PC-3 (cell line): ENCODE results near the gene TOX3. TPM values are rescaled to one million over a fixed set of nuclear protein-coding genes. Genes with fewer than 3 reads are reported as not detected.

Experiments
- ATAC-seq: fragments of 200-7000 bp; cut with Tn5 transposase; 2 replicates; pipeline ENCODE4 v1.9.1; 2020; ENCODE audit warnings: mild to moderate bottlenecking, moderate library complexity
- BruUV-seq: library from RNA; stranded (reverse); fragments of 400-500 nt; replicated peaks from 2 replicates; lab custom pipeline; 2021; lab: Mats Ljungman, UMichigan
- CTCF ChIA-PET: fragments of 300-600 bp; sonication (Branson Sonifier 250); formaldehyde crosslinking; loops from one replicate; lab custom pipeline; 2022; ENCODE audit warnings: antibody characterized with exemption; lab: Charles Lee
- POLR2A ChIA-PET: fragments of 300-600 bp; sonication (Branson Sonifier 250); formaldehyde crosslinking; loops from one replicate; lab custom pipeline; 2022; ENCODE audit warnings: antibody characterized with exemption; ENCODE audit not compliant: unreplicated experiment; lab: Charles Lee
- DNase-seq: peaks from one replicate; pipeline ENCODE4 v3.0.0-alpha.2; 2015
- H2AFZ ChIP-seq: fragments of 300-600 bp; sonication (generic); 2 replicates; pipeline ENCODE4 v1.6.0; 2016; ENCODE audit warnings: antibody characterized with exemption, low read length
- H3F3A ChIP-seq: fragments of 300-600 bp; sonication (generic); one replicate; pipeline ENCODE4 v1.6.0; 2017; ENCODE audit warnings: antibody characterized with exemption, low read length, control low read depth, mild to moderate bottlenecking; ENCODE audit not compliant: unreplicated experiment
- H3K27ac ChIP-seq: fragments of 300-600 bp; sonication (generic); 2 replicates; pipeline ENCODE4 v1.5.1; 2016; ENCODE audit warnings: mild to moderate bottlenecking, low read length
- H3K27me3 ChIP-seq: fragments of 300-600 bp; sonication (generic); 2 replicates; pipeline ENCODE4 v1.6.1; 2016; ENCODE audit warnings: low read length, mixed read lengths
- H3K36me3 ChIP-seq: fragments of 300-600 bp; sonication (generic); 2 replicates; pipeline ENCODE4 v1.6.1; 2016; ENCODE audit warnings: low read depth, mixed run types, low read length, mixed read lengths
- H3K4me1 ChIP-seq: fragments of 300-600 bp; sonication (generic); 2 replicates; pipeline ENCODE4 v1.5.1; 2016; ENCODE audit warnings: low read length; ENCODE audit not compliant: insufficient read depth
- H3K4me2 ChIP-seq: fragments of 300-600 bp; sonication (generic); 2 replicates; pipeline ENCODE4 v1.6.0; 2016; ENCODE audit warnings: low read length
- H3K4me3 ChIP-seq: fragments of 300-600 bp; sonication (generic); 2 replicates; pipeline ENCODE4 v1.5.1; 2016; ENCODE audit warnings: mild to moderate bottlenecking, low read length, mixed read lengths
- H3K79me2 ChIP-seq: fragments of 300-600 bp; sonication (generic); 2 replicates; pipeline ENCODE4 v1.6.1; 2017; ENCODE audit warnings: low read length, mixed read lengths
- H3K9ac ChIP-seq: fragments of 300-600 bp; sonication (generic); 2 replicates; pipeline ENCODE4 v1.6.0; 2016; ENCODE audit warnings: mild to moderate bottlenecking, low read length
- H3K9me2 ChIP-seq: fragments of 300-600 bp; sonication (generic); replicated peaks from 2 replicates; pipeline ENCODE4 v1.6.1; 2016; ENCODE audit warnings: mixed run types, low read length, mixed read lengths
- H3K9me3 ChIP-seq: fragments of 300-600 bp; sonication (generic); 2 replicates; pipeline ENCODE4 v1.6.1; 2016; ENCODE audit warnings: low read length, mixed read lengths
- H4K20me1 ChIP-seq: fragments of 300-600 bp; sonication (generic); 2 replicates; pipeline ENCODE4 v1.6.1; 2016; ENCODE audit warnings: low read length, mixed read lengths
- EZH2 ChIP-seq: fragments of 300-600 bp; sonication (generic); IDR thresholded peaks from one replicate; pipeline ENCODE4 v1.6.1; 2017; ENCODE audit warnings: antibody characterized with exemption, mild to moderate bottlenecking, low read length; ENCODE audit not compliant: unreplicated experiment
- EZH2phosphoT487 ChIP-seq: fragments of 300-600 bp; sonication (generic); IDR thresholded peaks from 2 replicates; pipeline ENCODE4 v1.6.1; 2018; ENCODE audit warnings: mild to moderate bottlenecking, antibody characterized with exemption, low read length, borderline replicate concordance
- intact Hi-C: fragments of 100-400 bp; cut with micrococcal nuclease; formaldehyde crosslinking; loops from 2 replicates; pipeline ENCODE4 v1.9.0; 2023
- total RNA-seq: library from RNA; depleted of rRNA; stranded (reverse); fragments of >200 nt; gene quantifications from 2 replicates; pipeline ENCODE4 v1.2.3, GENCODE V29; 2014
- TF ChIP-seq, protein P1 (sequence below): fragments of 300-600 bp; sonication (generic); conservative IDR thresholded peaks from 2 replicates; pipeline ENCODE4 v1.5.1; 2017; ENCODE audit warnings: antibody characterized with exemption, low read depth, mild to moderate bottlenecking, low read length

Gene TOX3
- total RNA-seq, 1 experiment from 2014 or later, result not detected

DNA sequence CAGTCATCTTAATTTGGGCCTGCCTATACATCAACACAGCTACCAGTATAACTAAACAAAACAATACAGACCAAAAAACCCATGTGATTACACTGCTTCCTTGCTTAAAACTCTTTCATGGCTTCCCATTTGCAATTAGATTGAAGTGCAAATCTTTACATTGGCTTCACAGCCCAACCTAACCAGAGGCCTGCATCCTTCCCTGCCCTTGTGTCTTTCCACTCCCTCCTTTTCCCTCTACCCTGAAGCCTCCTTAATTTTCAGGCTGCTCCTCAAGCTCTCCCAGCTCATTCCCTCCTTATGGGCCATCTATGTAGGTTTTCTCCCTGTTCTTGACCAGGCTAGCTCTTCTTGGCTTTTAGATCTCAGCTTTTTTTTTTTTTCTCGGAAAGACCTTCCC is 147.8 kb downstream of the TOX3 start:
- H4K20me1 ChIP-seq, result no peaks in the 10 kb centered on the region
- DNase-seq (no peak), ATAC-seq (no peak)
- no peak overlapping the region for H3K4me2 ChIP-seq
- H3K27me3 ChIP-seq, result no peaks in the 10 kb centered on the region
- CTCF ChIA-PET, result no interaction called here
- no peaks in the 10 kb centered on the region for H3K9me3 ChIP-seq
- BruUV-seq, result no TSS peak
- no peaks in the 10 kb centered on the region for H3K36me3 ChIP-seq
- TF ChIP-seq, protein P1, sequence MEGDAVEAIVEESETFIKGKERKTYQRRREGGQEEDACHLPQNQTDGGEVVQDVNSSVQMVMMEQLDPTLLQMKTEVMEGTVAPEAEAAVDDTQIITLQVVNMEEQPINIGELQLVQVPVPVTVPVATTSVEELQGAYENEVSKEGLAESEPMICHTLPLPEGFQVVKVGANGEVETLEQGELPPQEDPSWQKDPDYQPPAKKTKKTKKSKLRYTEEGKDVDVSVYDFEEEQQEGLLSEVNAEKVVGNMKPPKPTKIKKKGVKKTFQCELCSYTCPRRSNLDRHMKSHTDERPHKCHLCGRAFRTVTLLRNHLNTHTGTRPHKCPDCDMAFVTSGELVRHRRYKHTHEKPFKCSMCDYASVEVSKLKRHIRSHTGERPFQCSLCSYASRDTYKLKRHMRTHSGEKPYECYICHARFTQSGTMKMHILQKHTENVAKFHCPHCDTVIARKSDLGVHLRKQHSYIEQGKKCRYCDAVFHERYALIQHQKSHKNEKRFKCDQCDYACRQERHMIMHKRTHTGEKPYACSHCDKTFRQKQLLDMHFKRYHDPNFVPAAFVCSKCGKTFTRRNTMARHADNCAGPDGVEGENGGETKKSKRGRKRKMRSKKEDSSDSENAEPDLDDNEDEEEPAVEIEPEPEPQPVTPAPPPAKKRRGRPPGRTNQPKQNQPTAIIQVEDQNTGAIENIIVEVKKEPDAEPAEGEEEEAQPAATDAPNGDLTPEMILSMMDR, result no peak
- TF ChIP-seq EZH2phosphoT487 (no peak), EZH2 (no peak)
- H3K27ac ChIP-seq, result no peak overlapping the region
- H3F3A ChIP-seq, result no peaks in the 10 kb centered on the region
- no peaks in the 10 kb centered on the region for H3K4me1 ChIP-seq
- H2AFZ ChIP-seq, result no peak overlapping the region
- no peak overlapping the region for H3K9ac ChIP-seq
- POLR2A ChIA-PET, result no interaction called here
- H3K9me2 ChIP-seq, result no peaks in the 10 kb centered on the region
- H3K79me2 ChIP-seq, result no peaks in the 10 kb centered on the region
- intact Hi-C loops, result no loop called here
- no peak overlapping the region for H3K4me3 ChIP-seq

- CTCF ChIA-PET, result no interaction called here
Measured at GRCh38 chr16:52398491-52398960, 148.4 kb downstream of the TOX3 start.

GRCh38 chr16:52398021-52398420 is 148.9 kb downstream of the TOX3 start:
- Histone ChIP-seq H3K9ac (no peak overlapping the region), H3K4me3 (no peak overlapping the region), H3K27me3 (no peaks in the 10 kb centered on the region), H4K20me1 (no peaks in the 10 kb centered on the region), H3K9me3 (no peaks in the 10 kb centered on the region), H3K79me2 (no peaks in the 10 kb centered on the region), H3K4me1 (no peaks in the 10 kb centered on the region), H3K36me3 (no peaks in the 10 kb centered on the region), H2AFZ (no peak overlapping the region), H3K4me2 (no peak overlapping the region), H3F3A (no peaks in the 10 kb centered on the region), H3K9me2 (no peaks in the 10 kb centered on the region), H3K27ac (no peak overlapping the region)
- intact Hi-C loops, result no loop called here
- no peak for DNase-seq
- no peak for TF ChIP-seq EZH2
- no peak for TF ChIP-seq EZH2phosphoT487
- TF ChIP-seq, protein P1, result no peak
- no peak for ATAC-seq
- POLR2A ChIA-PET, result no interaction called here
- BruUV-seq, result no TSS peak
- CTCF ChIA-PET, result no interaction called here

More at GRCh38 chr16:52398491-52398960, 148.4 kb downstream of the TOX3 start:
- intact Hi-C loops, result no loop called here
- BruUV-seq, result no TSS peak
- Histone ChIP-seq H3K9me3 (no peaks in the 10 kb centered on the region), H3K9ac (no peak overlapping the region), H3K4me2 (no peak overlapping the region), H3K4me1 (no peaks in the 10 kb centered on the region), H3K27ac (no peak overlapping the region), H2AFZ (no peak overlapping the region), H3K9me2 (no peaks in the 10 kb centered on the region), H3F3A (no peaks in the 10 kb centered on the region), H4K20me1 (no peaks in the 10 kb centered on the region), H3K36me3 (no peaks in the 10 kb centered on the region), H3K4me3 (no peak overlapping the region), H3K79me2 (no peaks in the 10 kb centered on the region), H3K27me3 (no peaks in the 10 kb centered on the region)
- DNase-seq, result no peak
- POLR2A ChIA-PET, result no interaction called here
- TF ChIP-seq, protein P1, result no peak
- TF ChIP-seq EZH2 (no peak), EZH2phosphoT487 (no peak)
- no peak for ATAC-seq
